Brain pericyte (primary cell): ENCODE data around the gene C16orf82.

Experiments used
- DNase-seq: peaks from one replicate; pipeline ENCODE4 v3.0.0-alpha.2; 2012; ENCODE audit warnings: low read depth, low spot score

The C16orf82 gene

GRCh38 chr16:27088216-27088615 is 21.5 kb downstream of the C16orf82 start:
- no peak for DNase-seq

- DNase-seq = no peak
Measured at GRCh38 chr16:27096375-27096774, 29.6 kb downstream of the C16orf82 start.

- DNase-seq = no peak
Measured at GRCh38 chr16:27097800-27098230, 31.1 kb downstream of the C16orf82 start.

- no peak for DNase-seq
Measured at GRCh38 chr16:27098366-27099049, 31.8 kb downstream of the C16orf82 start.

GRCh38 chr16:27102701-27103575 is 36.2 kb downstream of the C16orf82 start:
- no peak for DNase-seq

GRCh38 chr16:27103954-27104353 is 37.2 kb downstream of the C16orf82 start:
- DNase-seq = no peak

- DNase-seq = no peak
Measured at GRCh38 chr16:27106305-27106704, 39.6 kb downstream of the C16orf82 start.

- no peak for DNase-seq
Measured at GRCh38 chr16:27107185-27107592, 40.5 kb downstream of the C16orf82 start.

GRCh38 chr16:27108051-27108770 is 41.5 kb downstream of the C16orf82 start:
- DNase-seq = no peak

- DNase-seq = no peak
Measured at GRCh38 chr16:27108826-27109665, 42.3 kb downstream of the C16orf82 start.

- no peak for DNase-seq
Measured at GRCh38 chr16:27109666-27110523, 43.2 kb downstream of the C16orf82 start.

- DNase-seq = no peak
Measured at GRCh38 chr16:27110524-27110896, 43.8 kb downstream of the C16orf82 start.

GRCh38 chr16:27111486-27111885 is 44.8 kb downstream of the C16orf82 start:
- no peak for DNase-seq

GRCh38 chr16:27112093-27112811 is 45.5 kb downstream of the C16orf82 start:
- no peak for DNase-seq

GRCh38 chr16:27113341-27113841 is 46.7 kb downstream of the C16orf82 start:
- DNase-seq = no peak

GRCh38 chr16:27114006-27114405 is 47.3 kb downstream of the C16orf82 start:
- DNase-seq = no peak

- DNase-seq = no peak
Measured at GRCh38 chr16:27118526-27118925, 51.8 kb downstream of the C16orf82 start.
